NCI-H146 treated with DMSO at 0.1 percent for 48 hours (cell line): ENCODE results near the gene TBCK.

Experiments
- DNase-seq: peaks from one replicate; lab custom pipeline; 2025; ENCODE audit not compliant: unreplicated experiment; lab: John Stamatoyannopoulos, UW

Gene TBCK

GRCh38 chr4:105994841-105995501 is 321.0 kb downstream of the TBCK start:
- no peak for DNase-seq

- no peak for DNase-seq
Measured at GRCh38 chr4:105994061-105994460, 321.9 kb downstream of the TBCK start.

- no peak for DNase-seq
Measured at GRCh38 chr4:105992641-105993305, 323.2 kb downstream of the TBCK start.

GRCh38 chr4:105991726-105992125 is 324.3 kb downstream of the TBCK start:
- no peak for DNase-seq
